HG03432 (cell line): ENCODE data around the gene VGLL2.
"Not testable (repeated sequence)": the region's sequence is repeated elsewhere in the genome, so short reads cannot be mapped to it uniquely, and the experiment has no call there.

Experiments
- ATAC-seq: cut with Tn5 transposase; IDR thresholded peaks from one replicate; pipeline ENCODE4 v1.9.1; 2021; ENCODE audit warnings: mild to moderate bottlenecking, moderate library complexity; ENCODE audit not compliant: unreplicated experiment

VGLL2 gene, protein sequence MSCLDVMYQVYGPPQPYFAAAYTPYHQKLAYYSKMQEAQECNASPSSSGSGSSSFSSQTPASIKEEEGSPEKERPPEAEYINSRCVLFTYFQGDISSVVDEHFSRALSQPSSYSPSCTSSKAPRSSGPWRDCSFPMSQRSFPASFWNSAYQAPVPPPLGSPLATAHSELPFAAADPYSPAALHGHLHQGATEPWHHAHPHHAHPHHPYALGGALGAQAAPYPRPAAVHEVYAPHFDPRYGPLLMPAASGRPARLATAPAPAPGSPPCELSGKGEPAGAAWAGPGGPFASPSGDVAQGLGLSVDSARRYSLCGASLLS

DNA sequence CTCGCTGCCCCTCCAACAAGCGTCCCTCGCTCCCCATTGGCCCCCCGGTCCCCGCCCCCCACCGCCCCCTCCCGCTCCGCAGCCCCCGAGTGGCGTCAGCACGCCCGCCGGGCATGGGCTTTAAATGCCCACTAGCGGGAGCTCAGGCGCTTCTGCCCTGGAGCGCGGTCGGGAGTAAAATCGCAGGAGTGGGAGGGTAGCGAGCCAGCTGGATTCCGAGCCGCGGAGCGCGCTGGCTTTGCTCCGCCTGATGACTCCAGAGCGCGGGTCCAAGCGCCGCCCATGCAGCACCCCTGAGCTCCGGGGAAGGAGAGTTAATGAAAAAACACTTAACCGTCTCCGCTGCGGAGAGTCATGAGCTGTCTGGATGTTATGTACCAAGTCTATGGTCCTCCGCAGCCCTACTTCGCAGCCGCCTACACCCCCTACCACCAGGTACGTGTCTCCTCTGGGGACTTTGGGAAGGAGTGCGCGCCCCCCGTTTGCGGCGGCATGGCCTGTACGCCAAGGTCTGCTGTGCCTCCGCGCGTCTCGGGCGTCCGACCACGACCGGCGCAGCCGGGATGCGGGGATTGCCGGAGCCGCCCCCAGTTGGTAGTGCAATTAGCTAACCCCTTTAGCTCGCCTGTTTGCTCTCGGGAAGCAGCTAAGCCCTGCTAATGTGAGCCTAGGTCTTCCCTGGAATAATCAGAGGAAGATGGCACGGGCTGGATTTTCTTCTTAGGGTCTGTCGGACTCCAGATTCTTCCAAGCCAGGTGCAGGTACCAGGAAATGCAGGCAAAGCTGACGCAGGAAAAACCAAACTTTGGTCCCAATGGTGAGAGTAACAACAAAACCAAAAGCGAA is at the start of gene VGLL2:
Gene VGLL2, plus strand, starts transcription at position 149 of the 847 bp plus-strand sequence. Its CDS starts 206 bp downstream, at position 355.
- peak; percentile 37 for ATAC-seq

DNA sequence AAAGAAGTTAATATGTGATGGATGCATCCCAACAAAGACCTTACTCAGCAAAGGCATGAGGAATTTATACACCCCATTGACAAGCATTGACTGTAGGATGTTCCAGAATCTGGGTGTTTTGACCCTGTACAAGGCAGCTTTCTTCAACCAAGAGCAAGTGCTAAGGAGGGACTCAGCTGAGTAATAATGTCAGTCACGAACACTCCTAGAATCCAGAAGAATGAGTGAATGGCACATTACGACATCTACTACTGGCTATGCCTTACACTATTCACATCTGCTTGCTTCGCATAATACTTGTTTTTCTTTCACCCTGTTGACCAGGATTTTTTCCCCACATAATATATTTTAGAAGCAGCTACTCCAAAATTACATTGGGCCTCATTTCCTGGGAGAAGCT is 42.5 kb upstream of the VGLL2 start:
- no peak for ATAC-seq

DNA sequence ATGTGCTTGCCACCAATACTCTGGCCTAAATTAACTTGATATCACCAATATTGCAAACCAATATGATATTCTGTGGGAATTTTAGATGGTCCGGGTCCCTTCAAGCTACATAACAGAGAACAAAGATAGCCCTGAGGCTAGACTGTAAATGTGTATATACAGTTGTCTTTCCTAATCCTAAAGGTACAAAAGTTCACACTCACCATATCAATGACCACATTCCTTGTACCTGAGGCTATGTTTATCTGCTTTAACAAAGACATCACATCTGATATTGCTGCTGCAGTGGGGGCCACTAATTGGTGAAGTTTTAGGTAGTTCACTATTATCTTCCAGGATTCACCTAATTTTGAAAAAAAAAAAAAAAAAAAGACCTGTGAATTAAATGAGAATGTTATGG is 38.6 kb upstream of the VGLL2 start:
- no peak for ATAC-seq

DNA sequence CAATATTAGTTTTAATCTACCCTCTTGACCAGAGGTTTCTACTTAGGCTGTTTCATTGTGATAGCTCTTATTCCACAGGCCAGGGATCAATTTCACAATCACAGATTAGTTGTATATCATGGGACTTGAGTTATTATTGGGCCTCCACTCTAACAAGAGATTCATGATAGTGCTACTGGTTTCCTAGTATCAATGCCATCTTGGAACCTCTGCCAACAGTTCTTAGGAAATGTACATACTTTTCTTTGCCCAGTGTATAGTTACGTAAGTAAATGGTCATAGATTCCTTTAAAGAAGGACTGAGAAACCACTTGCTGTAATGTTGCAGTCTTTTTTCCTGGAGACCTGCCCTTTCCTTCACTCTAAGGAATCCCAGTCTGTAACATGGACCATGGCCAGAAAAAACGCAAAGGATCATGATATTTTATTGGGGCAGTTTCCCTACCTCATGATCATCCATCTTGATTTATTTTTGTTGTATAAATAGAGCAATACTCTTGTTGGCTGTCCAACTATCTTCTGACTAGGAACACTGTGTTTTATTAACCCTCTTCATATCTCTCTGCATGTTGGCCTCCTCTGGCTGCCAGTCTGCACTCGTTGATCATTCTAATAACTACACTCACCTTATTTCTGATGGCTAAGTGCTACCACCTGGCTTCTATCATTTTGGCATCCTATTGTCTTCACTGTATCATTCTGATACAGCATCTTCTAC is 38.0 kb upstream of the VGLL2 start:
- no peak for ATAC-seq

DNA sequence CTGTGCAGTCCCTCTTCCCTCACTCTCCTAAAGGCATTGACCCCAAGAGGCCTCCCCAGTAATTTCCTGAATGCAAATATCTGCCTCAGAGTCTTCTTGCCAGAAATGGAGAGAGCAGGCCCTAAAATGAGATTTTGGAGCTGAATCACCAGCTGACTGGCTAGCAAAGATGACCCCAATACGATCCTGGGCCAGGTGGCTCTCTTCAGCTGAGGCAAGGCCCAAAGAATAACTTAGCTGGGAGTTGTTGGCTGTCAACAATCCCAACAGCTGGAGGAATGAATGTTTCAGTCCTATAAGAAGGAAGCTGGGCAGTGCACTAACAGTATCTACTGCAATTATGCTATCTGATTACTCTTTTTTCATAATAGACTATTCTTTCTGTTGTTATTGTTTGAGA is 37.2 kb upstream of the VGLL2 start:
- no peak for ATAC-seq

DNA sequence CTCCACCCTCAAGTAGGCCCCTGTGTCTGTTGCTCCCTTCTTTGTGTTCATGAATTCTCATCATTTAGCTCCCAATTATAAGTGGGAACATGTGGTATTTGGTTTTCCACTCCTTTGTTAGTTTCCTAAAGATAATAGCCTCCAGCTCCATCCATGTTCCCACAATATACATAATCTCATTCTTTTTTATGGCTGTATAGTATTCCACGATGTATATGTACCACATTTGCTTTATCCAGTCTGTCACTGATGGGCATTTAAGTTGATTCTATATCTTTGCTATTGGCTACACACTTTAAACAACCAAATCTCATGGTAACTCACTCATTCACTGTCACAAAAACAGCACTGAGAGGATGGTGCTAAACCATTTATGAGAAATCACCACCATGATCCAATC is 35.5 kb upstream of the VGLL2 start:
- no peak for ATAC-seq

DNA sequence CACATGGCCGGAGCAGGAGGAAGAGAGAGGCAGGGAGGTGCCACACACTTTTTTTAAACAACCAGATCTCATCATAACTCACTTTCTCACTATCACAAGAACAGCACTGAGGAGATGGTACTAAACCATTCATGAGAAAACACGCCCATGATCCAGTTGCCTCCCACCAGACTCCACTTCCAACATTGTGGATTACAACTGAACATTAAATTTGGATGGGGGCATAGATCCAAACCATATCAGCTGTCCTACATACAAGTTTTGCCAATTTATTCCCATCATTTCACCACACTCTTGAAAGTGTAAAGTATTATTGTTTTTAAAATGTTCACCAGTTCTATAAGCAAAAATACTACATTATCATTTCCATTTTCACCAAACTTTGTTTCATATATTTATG is 33.9 kb upstream of the VGLL2 start:
- ATAC-seq = no peak

DNA sequence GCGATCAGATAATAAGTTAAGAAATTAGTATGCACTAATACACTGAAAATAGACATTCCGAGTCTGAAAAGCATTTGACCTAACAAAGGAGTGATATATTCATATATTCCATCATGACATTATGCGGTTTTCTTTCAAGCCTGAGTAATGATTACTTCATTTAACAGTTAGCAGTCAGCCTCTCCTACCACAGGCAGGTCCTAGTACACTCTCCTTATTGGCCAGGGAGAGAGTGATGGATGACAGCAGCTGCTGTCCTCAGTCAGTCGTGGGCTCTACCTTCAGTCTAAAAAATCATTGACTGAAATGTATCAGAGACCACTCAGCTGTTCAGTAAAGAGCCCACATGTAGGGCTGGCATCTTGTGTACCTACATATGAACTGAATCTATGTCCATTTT is 33.2 kb upstream of the VGLL2 start:
- ATAC-seq = no peak

DNA sequence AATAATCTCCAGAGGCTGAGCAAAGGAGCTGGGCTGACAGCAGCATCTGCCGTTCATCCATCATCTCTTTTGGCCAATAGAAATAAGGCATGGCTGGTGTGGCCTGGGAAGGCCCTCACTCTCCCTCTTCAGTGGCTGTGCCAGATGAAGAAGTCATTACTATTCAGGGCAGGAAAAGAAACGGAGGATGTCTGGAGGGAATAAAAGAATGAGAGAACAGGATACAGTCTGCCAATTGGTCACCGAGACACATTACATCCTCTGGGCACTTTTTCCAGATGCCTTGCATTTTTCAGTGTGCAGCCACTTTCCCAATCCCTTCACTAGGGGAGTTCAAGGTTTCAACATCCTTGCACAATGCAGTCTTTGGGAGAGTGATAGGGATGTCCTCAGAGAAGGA is 32.2 kb upstream of the VGLL2 start:
- no peak for ATAC-seq

DNA sequence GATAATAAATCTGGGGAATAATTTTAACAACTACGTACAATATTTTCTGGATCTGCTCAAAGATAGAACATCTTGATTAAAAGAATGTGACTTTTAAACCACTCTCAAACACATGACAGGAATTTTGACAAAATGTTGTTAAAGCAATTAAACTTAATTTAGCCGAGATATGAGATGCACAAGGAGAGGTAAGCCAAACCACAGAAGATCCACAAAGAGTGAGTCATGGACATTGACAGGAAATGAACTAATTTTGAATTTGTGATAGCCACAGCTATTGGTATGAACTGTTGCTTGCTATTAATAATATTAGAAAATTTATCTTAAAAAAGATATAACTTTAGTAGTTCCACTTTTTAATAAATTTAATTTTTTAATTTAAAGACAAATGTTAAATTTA is 27.8 kb upstream of the VGLL2 start:
- ATAC-seq = no peak

DNA sequence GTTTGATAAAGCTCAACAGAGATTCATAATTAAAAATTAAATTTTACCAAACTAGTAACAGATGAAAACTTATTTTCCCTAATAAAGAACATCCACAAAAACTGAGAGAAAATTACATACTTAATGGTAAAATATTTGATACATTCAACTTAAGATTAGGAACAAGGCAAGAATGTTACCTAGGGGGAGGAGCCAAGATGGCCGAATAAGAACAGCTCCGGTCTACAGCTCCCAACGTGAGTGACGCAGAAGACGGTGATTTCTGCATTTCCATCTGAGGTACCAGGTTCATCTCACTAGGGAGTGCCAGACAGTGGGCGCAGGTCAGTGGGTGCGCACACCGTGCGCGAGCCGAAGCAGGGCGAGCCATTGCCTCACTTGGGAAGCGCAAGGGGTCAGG is 20.8 kb upstream of the VGLL2 start:
- not testable (repeated sequence) for ATAC-seq

DNA sequence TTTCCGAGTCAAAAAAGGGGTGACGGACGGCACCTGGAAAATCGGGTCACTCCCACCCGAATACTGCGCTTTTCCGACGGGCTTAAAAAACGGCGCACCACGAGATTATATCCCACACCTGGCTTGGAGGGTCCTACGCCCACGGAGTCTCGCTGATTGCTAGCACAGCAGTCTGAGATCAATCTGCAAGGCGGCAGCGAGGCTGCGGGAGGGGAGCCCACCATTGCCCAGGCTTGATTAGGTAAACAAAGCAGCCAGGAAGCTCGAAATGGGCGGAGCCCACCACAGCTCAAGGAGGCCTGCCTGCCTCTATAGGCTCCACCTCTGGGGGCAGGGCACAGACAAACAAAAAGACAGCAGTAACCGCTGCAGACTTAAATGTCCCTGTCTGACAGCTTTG is 20.4 kb upstream of the VGLL2 start:
- not testable (repeated sequence) for ATAC-seq

DNA sequence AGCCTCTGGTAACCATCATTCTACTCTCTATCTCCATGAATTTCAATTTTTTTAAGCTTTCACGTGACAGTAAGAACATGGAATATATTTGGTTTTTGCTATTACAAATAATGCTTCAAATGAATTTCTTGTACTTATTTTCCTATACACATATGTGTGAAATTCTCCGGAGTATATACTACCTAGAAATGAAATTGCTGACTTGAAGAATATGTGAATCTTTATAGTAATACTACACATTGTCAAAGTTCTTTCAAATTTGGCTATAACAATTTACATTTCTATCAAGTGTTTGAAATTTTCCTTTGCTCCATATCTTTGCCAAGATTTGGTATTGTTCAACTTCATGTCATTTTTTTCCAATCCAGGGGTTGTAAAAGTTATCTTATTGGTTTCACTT is 11.6 kb upstream of the VGLL2 start:
- ATAC-seq = no peak

DNA sequence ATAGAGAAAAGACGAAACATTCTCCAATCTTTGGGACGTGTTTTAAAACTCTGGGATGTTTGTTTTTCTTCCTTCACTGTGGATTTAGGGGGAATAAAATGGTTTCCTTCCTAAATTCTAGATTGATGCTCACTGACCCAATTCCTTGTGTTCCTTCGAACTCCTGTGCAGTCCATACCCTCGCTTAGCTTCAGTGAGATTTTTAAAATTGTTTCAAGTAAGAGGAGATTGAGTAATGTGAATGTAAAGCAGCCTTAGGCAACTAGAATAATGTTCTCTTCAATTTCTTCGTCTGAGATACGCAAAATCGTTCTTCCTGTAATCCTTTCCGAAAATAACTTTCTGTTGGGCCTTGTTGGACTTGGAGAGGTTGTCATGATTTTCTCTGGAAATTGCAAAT is 2.6 kb upstream of the VGLL2 start:
- no peak for ATAC-seq

DNA sequence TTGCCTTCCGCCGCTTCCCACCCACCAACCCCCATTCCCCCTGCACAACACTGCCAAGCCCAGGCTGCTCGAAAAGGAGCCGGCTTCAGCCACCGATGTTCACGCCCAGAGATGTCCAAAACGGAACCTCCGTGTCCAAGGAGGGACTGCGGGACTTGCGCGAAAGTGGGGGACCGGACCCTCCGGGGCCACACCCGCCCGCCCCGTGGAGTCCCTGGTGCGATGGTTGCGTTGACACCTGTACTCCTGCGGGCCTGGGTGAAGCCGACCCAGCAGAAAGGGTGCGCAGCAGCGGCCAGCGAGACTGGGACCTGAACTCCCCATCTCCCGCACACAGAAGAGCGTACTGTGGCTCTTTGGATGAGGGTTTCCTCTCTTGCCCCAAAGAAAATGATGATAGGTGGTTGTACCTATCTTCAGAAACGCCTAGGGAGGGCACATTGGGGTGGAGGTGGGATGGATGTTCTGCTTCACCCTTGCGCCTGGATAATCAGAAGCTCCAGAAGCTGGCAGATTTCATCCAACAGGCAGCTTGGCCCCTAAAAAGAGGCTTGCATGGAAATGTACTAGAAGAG is 1.9 kb upstream of the VGLL2 start:
- ATAC-seq = no peak

DNA sequence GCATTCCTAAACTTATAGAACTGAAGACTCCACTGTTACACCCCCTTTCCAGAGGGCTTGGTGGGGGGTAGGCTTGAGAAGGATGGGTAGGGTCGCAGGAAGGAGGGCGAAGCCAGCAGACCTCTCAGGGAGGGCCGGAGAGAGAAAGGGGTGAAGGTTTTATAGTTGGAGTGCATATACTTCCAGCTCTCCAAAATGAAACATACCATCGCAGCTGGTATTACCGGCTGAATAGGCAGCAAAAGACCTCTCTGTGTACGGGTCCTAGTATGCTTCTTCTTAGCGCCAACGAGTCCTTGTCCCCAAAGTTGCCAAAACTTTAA is 1.0 kb upstream of the VGLL2 start:
- peak; percentile 11 for ATAC-seq

DNA sequence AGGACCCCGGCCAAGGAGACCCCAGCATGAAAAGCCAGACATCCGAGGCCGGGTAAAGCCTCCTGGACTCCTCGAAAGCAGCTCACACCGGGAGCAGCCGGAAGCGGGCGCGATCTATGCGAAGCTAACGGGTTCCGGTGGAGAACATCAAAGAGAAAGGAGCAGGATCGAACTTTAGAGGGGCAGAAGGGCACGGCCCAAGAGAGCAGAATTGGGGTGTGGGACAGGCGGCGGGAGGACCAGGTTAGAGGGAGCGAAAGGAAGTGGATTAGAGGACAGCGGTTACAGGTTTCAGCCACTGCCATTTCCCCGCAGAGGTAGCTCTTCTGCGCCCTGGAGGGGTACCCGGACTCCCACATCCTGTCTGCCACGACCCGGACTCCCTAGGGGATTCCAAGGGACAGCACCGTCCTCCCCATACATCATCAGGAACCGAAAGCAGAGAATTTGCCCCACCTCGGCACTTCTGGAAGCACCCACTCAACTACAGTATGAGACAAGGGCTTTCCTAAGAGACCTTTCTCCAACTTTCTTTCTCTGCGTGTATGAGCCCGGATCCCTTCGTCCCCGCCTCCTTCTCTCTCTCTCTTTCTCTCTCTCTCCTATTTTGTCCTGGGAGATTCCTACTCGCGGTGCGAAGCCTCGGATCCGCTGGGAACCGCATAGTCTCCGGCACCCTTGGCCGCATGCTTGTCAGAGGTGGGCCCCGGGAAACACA is 507 bp upstream of the VGLL2 start:
- ATAC-seq = peak; percentile 62

DNA sequence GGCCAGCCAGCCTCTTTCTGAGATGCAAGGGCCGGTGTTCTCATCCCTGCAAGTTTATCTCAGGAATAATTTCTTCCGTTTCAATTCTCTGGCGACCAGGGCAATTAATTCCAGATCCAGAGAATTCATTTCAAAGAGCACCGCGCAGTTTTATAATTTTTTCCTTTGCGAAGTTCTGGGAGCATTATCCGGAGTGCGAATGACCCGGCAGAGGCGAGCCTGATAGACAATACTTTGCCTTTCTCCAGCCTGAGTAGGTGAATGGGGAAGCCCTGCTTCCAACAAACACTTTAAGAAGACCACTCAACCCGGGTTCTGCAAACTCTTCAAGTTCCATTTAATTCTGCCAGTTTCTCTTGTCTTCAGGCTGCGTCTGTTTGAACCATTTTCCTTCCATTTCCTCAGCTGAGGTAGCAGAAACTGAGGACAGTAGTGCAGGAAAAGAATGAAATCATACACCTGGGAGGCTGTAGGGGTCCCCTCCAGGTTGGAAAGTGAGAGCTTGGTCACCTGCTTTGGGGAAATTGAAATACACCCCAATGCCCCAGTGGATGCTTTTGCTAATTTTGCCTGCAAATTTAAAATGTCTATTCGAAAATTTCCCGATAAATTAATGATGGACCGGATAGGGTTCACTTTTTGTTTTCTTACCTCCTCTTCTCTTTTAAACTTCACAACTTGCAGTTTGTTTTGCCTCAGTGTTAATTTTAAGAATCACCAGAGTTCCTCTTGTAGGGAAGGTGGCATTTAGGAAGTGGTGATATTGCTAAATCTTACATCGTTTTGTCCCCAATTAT is 1.1 kb downstream of the VGLL2 start:
- no peak for ATAC-seq

DNA sequence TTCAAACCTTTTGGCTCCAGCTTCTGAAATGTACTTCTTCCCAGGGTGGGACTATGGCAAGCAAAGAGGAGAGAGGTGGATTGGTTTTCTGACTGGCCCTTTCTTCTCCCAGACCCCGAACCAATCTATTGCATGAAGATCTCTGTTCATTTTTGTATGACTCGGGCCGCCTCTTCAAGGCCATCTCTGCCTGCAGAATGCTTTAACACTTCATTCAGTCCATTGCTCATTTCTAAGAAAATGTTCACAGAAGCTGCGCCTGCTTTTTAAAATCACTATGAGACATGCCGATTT is 1.6 kb downstream of the VGLL2 start:
- ATAC-seq = no peak
